HL-60/S4 treated with phorbol 12-myristate 13-acetate at 8.2 ng/mL for 4 days and 3 days (cell line): ENCODE measurements around the gene GATC.

ENCODE experiments used
- in situ Hi-C: fragments of 300-500 bp; cut with MboI; formaldehyde crosslinking; loops from 2 replicates; pipeline ENCODE4 v1.15.0; 2022; ENCODE audit warnings: low sequenced_read_pairs

GATC gene

GRCh38 chr12:120445911-120446843, at the start of gene GATC, which contains the start of gene TRIAP1:
GATC (plus strand) TSS chr12:120446444; CDS start chr12:120446481, 37 bp downstream.
TRIAP1 (minus strand) TSS chr12:120446384; CDS start chr12:120446372, 12 bp downstream.
- in situ Hi-C loops = no loop called here

DNA sequence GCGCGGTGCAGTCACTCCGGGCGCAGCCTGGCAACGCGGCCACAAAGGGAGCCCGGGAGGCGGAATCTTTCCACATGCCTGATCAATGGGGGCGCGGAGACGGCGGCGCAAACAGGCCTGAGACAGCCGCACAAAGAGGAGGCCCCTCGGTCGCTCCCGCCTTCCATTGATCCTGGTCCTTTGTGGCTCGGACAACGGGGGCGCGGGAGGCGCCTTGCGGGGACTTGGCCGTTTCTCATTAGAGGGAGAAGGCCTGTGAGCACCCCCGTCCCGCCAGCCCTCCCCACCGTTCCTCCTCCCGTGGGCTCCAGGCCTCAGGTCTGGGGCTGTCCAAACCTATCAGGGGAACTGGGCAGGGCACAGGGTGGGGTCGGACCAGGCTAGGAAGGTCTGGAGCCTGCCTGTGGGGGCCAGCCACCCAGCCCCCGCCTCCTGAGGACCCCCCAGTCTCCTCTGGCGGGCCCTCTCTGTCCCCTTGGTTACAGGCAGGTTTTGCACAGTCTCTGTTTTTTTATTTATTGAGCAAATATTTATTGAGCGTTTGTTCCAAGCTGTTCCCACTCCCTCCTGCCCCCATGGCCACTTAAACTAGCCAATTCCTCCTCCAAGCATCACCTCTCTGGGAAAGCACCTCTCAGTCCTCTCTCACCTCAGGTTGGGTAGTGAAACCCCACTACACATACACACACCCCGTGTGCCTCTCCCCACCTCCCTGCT, 48.3 kb upstream of the GATC start:
- in situ Hi-C loops = no loop called here

DNA sequence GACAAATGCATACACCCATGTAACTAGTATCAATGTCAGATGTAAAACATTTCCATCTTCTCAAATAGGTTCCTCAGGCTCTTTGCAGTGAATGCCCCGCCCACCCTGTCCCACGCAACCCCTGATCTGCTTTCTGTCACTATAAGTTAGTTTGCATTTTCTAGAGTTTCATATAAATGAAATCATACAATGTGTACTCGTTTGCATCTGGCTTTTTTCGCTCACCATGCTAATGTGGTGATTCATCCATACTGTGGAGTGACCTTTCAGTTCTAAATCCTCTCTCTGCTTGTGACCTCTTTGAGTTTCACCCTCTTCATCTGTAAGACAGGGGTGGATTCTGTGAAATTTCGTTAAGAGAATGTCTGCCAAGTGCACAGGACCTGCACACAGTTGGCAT, 46.7 kb upstream of the GATC start:
- in situ Hi-C loops = no loop called here

DNA sequence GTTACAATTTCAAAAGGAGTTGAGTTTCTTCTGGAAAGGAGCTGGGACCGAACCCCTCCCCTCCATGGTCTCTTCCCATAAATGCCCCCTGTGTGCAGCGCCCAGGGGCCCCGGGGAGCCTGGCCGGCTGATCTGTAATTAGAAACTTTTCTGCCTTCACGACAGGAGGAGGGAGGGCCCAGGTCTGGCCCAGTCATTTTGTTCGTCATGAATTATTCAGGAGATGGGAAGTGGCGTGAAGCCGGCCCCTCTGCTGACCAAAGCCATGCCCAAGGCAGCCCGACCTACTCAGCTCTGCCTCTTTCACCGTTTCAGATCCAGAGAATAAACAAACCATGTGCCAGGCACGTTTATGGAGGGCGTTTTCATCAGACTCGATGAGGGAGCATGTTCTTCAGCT, 44.0 kb upstream of the GATC start:
- in situ Hi-C loops = no loop called here

GRCh38 chr12:120403869-120404268, 42.4 kb upstream of the GATC start:
- in situ Hi-C loops = no loop called here

DNA sequence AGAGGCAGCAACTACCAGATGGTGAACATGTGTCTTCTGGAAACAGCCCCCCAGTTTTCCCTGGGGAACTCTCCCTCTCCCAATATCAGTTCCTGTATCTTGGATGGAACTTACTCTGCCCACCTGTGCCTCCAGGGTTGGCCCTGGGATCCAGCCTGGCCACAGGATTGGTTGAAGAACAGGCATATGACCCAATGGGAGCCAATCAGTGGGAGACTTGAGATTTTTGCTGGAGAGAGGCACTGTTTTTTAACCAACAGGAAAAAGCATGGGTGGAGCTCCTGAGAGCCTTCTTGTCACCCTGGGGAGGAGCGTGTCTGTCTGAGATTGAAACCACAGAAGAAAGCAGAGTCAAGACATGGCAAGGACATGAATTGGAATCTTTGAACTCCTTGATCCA, 42.0 kb upstream of the GATC start:
- in situ Hi-C loops = no loop called here

DNA sequence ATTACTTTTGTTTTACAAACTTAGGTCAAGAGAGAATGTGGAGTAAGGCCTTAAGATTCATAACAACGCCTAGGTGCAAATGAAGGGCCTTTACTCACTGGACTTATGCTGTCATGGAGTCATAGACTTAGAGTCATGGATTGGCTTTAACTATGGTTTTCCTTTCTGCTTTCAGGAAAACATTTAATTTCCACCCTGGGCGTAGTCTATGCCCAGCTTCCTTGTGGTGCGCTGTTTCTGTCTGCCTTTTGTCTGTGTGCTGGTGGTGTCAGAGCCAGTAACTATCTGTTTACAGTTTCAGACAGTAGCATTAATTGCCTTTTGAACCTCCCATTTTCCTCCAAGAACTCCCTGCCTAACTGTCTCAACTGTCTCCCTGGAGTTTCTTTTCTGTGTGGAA, 40.2 kb upstream of the GATC start:
- in situ Hi-C loops = no loop called here

GRCh38 chr12:120406553-120406952, 39.7 kb upstream of the GATC start:
- in situ Hi-C loops = no loop called here

DNA sequence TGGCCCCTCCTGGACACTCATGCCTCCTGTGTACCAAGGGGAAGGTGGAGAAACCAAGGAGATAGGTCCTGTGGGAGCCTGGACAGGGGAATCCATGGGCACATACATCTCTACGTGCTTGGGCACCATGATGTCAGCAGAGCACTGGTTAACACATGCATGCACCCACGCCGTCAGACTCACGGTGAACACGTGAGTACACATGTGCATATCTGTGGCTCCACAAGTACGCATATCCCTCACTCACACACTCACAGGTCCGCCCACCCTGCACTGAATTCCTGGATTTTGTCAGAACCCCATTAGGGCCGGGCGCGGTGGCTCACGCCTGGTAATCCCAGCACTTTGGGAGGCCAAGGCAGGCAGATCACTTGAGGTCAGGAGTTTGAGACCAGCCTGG, 37.5 kb upstream of the GATC start:
- in situ Hi-C loops = no loop called here

DNA sequence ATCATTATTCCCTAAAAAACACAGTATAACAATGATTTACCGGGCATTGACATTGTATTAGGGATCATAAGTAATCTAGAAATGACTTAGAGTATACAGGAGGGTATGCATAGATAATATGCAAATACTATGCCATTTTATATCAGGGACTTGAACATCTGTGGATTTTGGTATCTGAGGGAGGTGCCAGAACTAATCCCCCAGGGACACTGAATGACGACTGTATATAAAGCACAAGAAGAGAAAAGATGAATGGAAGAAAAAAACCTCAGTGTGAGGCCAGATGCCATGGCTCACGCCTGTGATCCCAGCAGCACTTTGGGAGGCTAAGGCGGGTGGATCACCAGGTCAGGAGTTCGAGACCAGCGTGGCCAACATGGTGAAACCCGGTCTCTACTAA, 33.8 kb upstream of the GATC start:
- in situ Hi-C loops = no loop called here

DNA sequence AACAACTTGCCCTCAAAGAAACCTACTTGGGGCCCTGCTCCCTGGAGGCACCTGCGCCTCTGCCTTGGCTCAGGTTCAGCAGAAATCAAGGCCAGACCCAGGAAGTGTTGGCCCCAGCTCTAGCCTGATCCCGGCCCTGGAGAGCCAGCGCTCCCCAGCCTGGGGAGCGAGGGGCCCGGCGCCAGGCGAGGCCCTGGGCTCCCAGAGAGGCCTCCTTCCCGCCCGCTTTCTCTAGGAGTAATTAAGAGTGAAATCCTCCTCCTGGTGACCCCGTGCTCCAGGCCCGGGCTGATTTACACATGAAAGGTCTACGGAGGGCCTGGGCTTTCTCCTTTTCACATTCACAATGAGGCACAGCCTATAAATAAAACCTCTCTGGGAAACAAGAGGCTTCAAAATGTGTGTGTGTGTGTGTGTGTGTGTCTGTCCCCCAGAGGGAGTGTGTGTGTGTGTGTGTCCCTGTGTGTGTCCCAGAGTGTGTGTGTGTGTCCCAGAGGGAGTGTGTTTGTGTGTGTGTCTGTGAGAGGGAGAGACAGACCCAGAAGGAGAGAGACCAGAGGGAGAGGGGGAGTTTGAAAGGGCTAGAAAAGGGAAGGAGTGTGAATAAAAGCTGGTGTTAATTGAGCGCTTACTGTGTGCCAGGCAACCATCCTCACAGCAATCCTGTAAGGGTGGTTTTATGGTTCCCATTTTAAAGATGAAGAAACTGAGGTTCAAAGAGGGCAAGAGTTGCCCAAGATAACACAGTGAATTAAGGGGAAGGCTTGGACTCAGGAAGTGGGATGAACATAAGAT, 32.1 kb upstream of the GATC start:
- in situ Hi-C loops = no loop called here

DNA sequence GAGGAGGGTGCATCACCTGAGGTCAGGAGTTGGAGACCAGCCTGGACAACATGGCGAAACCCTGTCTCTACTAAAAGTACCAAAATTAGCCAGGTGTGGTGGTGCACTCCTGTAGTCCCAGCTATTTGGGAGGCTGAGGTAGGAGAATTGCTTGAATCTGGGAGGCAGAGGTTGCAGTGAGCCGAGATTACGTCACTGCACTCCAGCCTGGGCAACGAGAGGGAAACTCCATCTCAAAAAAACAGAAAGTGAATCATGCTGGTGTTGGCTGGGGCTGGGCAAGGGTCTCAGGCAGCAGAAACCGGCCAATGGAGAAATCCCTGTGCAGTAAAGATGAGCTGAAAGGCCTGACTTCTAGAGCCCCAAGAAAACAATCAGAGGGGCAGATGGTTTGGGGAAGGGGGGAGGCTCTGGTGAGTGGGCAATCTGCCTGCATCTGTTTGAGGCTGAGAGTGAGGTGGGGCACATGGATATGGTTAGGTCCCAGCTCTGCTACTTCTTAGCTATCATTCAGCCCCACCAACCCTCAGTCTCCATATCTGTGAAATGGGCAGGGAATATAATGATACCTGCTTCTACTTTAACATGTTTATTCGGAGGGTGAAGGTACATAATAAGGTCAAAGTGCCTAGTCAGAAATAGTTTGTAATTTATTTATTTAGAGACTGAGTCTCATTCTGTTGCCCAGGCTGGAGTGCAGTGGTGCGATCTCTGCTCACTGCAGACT, 29.6 kb upstream of the GATC start:
- in situ Hi-C loops = no loop called here

- in situ Hi-C loops = no loop called here
Observed at GRCh38 chr12:120417917-120418580, 28.2 kb upstream of the GATC start.

GRCh38 chr12:120421701-120422100, 24.5 kb upstream of the GATC start:
- in situ Hi-C loops = no loop called here

GRCh38 chr12:120422892-120423456, 23.3 kb upstream of the GATC start:
- in situ Hi-C loops = no loop called here

DNA sequence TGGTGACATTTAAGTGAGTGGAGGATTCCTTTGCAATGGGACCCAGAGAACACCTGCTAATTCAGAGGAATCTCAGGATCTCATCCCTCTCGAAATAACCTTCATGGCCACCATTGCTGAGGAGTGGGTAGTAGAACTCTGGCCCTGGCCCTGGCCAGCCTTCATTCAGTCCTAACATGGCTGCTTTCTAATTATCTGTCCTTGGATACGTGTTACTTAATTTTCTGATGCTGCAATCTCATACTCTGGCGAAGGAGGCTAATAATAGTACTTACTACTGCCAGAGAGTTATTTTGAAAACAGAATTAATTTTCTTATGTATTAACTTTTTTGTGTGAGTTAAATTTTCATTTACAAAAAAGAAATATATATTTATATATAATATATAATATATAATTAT, 20.4 kb upstream of the GATC start:
- in situ Hi-C loops = no loop called here

- in situ Hi-C loops = no loop called here
Observed at GRCh38 chr12:120428597-120429229, 17.5 kb upstream of the GATC start.

DNA sequence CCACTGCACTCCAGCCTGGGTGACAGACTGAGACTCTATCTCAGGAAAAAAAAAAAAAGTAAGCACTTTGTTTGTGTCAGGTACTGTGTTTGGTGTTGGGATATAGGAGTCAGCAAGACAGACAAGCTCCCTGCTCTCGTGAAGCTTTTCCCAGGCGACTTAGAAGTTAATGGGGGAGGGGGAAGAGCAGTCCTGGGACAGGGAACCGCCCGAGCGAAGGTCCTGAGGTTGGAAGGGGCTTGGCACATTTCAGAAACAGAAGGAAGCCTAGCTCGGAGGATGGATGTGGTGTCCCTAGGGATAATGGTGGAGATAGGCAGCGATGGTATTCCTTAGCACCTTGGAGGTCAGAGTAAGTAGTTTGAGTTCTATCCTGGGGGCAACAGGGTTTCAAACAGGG, 16.9 kb upstream of the GATC start:
- in situ Hi-C loops = no loop called here
